Activated CD4-positive, alpha-beta T cell treated with anti-CD3 and anti-CD28 coated beads for 48 hours (primary cell): ENCODE data around the gene PLEKHS1.
"Not testable (repeated sequence)": the region's sequence is repeated elsewhere in the genome, so short reads cannot be mapped to it uniquely, and the experiment has no call there.

Source experiments
- DNase-seq: peaks from one replicate; pipeline ENCODE4 v3.0.0-alpha.2; 2020

Gene PLEKHS1

GRCh38 chr10:113801569-113801968 lies 50.1 kb downstream of the PLEKHS1 start:
- DNase-seq, result no peak

GRCh38 chr10:113802997-113803396 lies 51.5 kb downstream of the PLEKHS1 start:
- DNase-seq, result no peak

GRCh38 chr10:113806503-113806902 lies 55.0 kb downstream of the PLEKHS1 start:
- no peak for DNase-seq

GRCh38 chr10:113808168-113808567 lies 56.7 kb downstream of the PLEKHS1 start:
- no peak for DNase-seq

- not testable (repeated sequence) for DNase-seq
Observed at GRCh38 chr10:113814700-113815099, 63.2 kb downstream of the PLEKHS1 start.

- DNase-seq, result no peak
Observed at GRCh38 chr10:113819989-113820388, 68.5 kb downstream of the PLEKHS1 start.

GRCh38 chr10:113820507-113820906 lies 69.0 kb downstream of the PLEKHS1 start:
- DNase-seq, result no peak

- DNase-seq, result not testable (repeated sequence)
Observed at GRCh38 chr10:113821306-113821705, 69.8 kb downstream of the PLEKHS1 start.

- DNase-seq, result no peak
Observed at GRCh38 chr10:113822174-113822573, 70.7 kb downstream of the PLEKHS1 start.

- DNase-seq, result no peak
Observed at GRCh38 chr10:113823389-113823788, 71.9 kb downstream of the PLEKHS1 start.

GRCh38 chr10:113825791-113826190 lies 74.3 kb downstream of the PLEKHS1 start:
- DNase-seq, result no peak

- DNase-seq, result not testable (repeated sequence)
Observed at GRCh38 chr10:113828567-113828966, 77.1 kb downstream of the PLEKHS1 start.
